ENCODE results near the gene CHST11.

DNA sequence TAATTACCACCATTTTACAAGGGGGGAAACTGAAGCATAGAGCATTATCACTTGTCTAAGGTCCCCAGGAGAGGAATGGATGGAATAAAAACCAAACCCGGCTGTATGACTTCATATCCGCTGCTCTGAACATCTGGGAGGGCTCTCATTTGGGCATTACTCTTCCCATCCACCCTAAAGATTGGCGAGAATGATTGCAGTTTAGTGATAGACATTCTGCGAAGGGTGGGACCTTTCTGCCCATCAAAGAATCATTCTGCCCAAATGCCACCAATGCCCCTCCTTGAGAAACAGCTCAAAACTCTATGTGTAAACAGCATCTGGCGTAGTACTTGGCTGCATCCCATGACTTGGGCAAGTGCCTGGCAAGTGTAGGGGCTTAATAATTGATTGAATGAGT lies 11.6 kb downstream of the CHST11 start:
- TF ChIP-seq POLR2A (IDR thresholded peaks at IDR 0.05), result no peak
- TF ChIP-seq, protein P1, sequence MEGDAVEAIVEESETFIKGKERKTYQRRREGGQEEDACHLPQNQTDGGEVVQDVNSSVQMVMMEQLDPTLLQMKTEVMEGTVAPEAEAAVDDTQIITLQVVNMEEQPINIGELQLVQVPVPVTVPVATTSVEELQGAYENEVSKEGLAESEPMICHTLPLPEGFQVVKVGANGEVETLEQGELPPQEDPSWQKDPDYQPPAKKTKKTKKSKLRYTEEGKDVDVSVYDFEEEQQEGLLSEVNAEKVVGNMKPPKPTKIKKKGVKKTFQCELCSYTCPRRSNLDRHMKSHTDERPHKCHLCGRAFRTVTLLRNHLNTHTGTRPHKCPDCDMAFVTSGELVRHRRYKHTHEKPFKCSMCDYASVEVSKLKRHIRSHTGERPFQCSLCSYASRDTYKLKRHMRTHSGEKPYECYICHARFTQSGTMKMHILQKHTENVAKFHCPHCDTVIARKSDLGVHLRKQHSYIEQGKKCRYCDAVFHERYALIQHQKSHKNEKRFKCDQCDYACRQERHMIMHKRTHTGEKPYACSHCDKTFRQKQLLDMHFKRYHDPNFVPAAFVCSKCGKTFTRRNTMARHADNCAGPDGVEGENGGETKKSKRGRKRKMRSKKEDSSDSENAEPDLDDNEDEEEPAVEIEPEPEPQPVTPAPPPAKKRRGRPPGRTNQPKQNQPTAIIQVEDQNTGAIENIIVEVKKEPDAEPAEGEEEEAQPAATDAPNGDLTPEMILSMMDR (IDR thresholded peaks at IDR 0.05), result no peak
- no peak for TF ChIP-seq EP300 (IDR thresholded peaks at IDR 0.05)
- no peak for TF ChIP-seq POLR2AphosphoS5 (IDR thresholded peaks at IDR 0.05)

Data from sigmoid colon (tissue), 4 donors.